ENCODE data around the gene ATP2B2.

Gene ATP2B2

DNA sequence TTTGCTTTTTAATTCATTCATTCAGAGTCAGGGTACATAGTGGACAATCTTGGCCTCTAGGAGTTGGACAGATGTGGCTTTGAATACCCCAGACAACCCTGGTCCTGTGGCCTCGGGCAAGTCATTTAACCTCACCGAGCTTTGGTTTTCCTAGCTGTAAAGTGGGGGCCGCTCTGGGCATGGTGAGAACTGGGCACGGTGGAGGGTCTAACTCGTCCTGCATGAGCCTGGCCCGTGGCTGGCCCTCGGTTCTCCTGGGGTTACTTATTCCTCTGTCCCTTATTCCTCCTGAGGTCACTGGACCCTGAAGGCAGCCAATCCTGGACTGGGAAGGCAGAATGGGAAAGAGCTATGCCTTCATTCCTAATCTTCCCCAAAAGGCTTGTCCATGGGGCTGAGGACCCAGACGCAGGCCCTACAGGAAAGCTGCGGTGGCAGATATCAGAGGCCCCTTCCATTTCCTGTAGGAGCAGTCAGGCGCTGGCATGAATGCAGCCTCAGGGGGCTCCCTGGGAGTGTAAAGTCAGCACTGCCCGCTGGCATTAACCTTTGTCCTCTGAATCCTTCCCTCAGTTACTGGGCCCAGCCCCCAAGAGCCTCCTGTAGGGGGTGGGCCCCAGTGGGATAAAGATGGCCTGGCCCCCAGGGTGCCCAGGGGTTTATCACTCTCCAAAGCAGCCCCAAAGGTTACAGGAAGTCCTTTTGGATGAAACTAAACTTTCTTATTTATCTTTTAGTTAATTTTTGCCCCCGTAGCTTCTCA, 166.6 kb downstream of the ATP2B2 start:
- DNase-seq: no peak

DNA sequence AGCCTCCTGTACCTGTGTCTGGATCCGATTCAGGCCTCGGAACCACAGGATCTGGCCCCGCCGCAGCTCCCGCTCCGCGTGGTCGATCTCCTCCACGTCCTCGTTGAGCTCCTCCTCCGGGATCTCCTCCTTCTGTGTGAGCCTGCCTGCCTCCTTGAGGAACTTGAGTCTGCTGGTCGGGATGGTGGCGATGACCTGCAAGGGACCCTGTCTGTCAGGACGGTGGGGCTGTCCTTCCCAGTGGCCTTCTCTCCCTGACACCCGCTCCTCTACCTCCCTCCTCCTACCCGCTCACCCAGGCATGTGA, 167.3 kb downstream of the ATP2B2 start:
- DNase-seq: no peak

DNA sequence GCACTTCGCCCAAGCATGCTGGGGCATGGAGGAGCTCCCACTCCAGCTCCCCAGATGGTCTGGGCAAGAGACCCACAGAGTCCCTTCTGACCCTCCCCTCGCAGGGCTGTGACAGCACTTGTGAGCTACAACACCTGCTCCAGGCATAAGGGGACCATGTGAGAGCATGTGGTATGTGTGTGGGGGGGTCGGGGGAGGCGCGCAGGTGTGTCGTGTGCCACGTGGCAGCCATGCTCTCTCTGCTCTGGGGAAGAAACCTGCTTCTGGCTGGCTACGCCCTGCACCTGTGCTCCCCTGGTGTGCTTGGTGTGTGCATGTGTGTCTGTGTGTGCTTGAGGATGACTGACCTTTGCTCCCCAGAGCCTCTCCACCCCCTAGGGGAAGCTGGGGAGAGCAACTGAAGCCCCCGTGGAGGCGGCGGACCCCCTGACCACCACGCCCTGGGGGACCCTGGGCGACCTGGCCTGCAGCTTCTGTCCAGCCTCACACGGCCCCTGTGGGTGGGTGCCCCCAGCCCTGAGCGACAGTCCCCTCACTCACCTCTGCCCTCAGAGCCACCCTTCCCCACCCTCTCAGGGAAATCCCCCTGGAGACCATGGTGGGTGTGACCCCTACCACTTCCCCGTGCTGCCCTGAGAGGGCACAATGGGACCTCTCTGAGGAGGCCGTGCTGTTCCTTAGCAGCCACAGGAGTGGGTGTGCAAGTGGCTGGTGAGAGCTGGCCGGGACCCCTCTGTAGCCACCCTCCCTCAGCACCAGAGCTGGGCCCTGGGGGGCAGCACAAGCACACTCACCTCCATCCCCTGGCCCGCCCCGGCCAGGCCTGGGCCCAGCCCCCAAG, 167.8 kb downstream of the ATP2B2 start:
- DNase-seq: no peak

DNA sequence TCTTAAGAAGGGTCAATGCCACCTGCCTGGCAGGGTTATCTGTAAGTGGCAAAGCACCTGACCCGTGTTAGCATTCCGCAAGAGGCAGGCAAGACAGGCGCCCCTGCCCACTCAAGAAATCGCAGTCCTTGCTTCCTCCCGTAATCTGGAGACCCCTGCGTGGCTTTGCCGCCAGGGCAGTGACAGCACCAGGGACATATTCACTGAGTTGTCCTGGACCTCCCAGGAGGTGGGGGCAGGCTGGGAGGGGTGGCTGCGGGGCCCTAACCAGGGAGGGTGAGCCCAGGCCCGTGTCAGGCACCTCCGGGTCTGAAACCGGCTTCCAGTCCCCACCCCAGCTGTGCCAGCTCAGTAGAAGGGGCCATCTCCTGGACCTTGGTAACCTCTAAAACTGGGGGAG, 168.6 kb downstream of the ATP2B2 start:
- DNase-seq: no peak

DNA sequence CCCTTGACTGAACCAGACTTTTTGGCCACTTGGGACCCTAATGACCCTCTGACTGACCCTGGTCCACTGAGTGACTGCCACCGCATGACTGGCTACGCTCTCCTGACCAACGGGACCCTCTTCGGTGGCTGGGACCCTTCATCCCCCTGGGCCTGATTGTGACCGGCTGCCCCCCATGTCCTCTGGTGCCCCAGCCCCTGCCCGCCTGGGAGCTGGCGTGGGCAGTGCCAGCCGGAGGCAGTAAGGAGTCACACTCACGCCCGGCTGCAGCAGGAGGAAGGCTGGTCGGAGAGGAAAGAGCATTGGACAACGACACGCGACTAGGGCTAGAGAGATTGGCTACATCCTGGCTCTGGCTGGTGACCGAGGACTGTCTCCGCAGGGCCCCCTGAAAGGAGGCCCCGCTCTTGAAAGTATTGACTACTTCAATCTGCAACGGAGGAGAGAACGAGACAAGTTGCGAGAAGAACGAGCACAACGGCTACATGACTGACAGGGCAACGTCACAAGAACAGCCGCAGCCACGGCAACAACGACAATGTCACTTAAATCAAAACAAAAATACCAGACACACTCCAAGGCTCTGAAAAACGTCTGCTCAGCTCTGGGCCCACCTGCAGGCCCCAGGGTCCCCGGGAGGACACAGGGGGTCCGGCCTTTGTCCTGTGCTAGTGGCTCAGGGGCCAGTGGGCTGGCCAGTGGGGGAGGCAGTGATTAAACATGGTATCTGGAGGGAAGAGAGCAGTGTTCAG, 169.3 kb downstream of the ATP2B2 start:
- no peak for DNase-seq

DNA sequence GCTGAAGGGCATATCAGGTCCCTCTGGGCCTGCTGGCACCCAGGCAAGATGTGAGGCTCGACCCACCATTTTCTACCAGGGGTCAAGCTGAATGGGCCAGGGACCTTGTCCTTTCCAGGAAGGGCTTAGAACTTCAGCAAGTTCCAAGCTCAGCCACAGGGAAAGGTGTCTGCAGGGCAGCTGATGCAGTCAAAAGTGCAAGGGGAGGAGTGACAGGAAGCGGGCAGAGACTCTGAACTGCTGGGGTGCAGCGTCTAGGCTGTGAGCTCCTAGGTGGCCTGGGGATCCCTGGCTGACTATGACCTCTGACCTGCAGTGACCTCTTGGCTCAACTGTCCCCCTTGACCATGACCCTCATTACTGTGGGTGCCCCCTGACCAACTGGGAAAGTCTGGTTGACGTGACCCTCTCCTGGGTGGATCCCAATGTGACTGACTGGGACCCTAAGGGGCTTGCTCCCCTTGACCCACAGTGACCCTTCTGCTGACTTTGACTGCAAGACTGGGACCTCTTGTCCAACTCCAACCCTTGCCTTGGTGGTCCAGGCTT, 170.1 kb downstream of the ATP2B2 start:
- no peak for DNase-seq

DNA sequence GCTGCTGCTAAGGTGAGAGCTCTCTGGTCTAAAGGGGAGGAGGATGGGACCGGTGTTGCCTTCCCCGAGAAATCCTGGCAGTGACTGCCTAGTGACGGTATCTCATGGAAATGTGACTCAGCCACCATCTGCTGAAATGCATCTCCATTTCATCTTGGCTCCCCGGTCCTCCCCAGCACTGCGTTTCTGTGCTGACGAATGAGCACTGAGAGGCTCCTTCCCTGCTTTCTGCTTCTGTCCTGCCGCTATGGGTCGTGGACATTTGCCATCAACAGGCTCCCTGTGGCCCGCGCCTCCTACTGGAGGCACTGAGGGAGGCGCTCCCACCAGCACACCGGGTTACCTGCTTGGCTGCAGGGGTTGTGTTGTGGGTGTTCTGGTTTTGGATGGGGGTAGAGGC, 170.9 kb downstream of the ATP2B2 start:
- DNase-seq: no peak

DNA sequence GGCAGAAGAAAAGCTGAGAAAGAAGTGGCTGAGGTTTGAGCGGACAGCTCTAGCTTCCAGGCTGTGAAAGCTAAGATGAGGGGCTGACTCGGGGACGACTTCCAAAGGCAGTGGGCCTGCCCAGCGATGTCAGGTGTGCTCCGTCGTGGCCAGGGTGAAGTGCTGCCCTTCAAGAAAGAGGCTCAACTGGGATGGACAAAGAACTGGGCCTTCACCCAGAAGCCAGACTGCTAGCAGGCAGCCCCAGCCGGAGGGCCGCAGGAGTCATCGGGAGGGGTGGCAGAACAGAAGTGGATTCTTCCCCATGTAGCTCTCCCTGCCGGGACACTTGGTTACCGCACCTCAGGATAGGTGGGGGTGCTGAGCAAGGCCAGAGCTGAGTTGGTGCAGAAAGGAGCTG, 171.3 kb downstream of the ATP2B2 start:
- no peak for DNase-seq

DNA sequence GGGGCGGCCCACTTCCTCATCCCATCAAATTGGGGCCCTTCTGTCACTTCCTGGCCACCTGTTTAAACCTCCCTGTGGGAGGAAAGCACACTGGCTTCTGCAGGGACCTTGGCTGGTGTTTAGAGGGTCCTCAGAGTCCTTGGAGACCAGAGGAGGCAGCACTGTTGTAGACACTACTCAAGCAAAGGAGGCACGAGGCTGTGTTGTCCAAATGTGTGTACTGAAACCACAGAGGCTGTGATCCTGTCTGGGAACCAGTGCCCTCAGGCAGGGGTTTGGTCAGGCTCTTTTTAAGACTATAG, 172.1 kb downstream of the ATP2B2 start:
- no peak for DNase-seq

DNA sequence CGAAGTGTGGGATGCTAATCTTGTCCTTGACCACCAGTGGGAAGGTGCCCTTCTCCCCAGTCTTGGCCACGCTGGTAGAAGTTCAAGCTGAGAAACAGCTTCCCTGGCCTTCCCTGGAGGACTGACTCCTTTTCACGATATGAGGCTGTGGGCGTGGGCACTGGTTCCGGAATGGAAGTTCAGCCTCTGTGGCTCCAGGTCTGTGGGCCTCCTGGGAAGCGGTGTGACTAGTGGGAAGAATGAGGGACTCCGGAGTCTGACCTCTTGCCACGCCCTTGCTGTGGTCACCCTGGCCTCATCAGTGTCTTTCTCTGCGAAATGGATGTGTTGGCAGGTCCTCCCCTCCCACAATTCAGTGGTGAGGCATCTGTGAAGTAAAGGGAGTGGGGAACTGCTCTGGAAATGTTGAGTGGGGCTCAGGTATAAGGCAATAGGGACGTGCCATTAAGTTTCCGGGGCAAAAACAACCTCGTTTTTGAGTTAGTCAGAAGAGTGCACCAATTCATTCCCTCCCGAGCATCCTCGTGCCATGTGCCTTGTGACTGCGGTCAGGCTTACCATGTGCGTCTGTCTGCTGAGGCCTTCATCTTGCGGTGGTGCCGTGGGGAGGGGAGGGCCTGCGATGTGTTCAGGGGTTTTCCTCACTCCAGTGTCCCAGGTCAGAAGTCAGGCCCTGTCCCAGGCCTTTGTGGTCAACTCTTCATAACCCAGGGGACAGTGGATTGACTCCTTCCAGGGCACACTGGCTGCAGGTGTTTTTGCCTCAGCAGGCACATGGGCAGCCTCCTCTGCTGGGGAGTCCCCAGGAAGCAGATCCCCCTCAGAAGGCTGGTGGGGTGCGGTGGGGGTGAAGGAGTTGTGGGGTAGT, 172.7 kb downstream of the ATP2B2 start:
- DNase-seq: no peak

DNA sequence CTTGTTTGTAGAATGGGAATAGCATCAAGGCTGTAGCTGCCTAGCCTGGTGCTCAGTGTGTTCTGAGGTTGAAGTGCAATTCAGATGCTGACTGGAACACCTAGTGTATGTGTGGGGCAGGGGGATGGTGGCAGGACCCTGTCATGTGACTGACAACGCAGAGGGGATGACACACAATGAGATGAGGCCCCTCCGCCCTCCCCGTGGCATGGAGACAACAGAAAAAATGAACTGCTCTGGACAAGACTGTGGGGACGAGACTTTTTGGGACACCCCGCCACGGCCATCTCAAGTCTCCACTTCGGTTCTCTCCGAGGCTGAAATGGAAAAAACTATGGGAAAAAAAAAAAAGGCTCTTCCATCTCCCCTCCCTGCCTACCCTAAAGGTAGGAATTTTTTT, 174.1 kb downstream of the ATP2B2 start:
- no peak for DNase-seq

DNA sequence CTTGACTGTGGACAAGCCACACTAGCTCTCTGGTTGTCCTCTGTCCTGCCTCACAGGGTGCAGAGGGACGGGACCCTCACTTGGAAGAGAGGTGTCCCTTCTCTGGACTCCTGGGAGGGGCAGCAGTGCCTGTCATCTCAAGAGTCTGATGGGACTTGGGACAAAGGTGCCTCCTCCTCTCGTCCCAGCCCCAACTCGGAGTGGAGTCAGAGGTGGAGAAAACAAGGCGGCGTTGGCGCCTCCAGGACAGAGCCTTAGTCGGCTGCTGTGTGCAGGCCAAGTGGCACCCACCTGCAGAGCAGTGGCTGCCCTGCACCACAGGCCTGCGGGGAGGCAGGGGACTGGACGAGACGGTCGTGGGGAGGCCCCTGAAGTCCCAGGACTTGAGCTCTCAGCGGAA, 175.1 kb downstream of the ATP2B2 start:
- DNase-seq: no peak

DNA sequence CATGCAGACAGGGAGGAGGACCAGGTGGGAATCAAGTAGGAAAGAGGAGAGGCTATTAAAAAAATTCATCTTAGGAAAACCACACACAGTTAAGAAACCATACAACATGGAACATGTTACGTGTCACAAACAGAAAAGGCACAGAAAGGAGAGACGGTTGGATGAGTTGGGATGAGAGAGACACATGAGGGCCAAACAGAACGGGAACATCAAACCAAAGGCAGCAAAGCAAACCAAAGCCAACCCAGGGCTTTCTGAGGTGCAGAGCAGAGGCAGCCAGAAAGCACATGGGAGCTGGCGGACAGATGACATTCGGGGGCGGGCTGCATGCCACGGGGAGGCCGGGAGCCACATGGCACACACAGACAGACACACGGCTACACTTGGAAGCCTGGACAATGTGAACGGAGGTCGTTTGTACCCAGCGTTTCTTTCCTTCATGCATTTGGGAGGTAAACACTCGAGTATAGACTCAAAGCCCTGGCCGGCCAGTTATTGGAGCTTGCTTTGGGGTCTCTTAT, 175.8 kb downstream of the ATP2B2 start:
- no peak for DNase-seq

DNA sequence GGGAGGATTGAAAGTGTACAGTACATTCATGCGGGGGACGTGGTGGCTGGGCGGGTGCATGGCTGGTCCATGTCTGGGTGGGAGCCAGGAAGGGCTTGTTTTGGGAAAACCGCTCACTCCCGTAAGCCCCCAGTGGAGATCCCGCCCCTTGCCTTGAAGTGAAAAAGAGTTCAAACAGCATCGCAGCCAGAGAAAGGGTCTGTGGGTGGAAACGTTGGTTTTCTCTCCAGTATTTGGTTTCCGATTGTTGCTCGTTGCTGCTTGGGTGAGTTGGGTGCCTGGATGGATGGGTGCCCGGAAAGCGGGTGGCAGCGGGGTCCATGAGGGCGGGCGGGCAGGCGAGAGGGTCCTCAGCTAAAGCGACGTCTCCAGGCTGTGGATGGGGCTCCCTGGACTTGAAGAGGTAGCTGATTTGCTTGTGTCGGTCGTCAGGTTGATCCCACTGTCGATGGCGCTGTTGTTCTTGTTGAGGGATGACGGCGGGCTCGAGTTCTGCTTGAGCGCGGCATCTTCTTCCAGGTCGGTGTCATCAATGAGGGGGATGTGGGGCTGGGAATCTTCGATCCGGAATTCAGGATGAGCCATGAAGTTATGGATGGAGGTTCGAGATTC, 176.8 kb downstream of the ATP2B2 start:
- no peak for DNase-seq

DNA sequence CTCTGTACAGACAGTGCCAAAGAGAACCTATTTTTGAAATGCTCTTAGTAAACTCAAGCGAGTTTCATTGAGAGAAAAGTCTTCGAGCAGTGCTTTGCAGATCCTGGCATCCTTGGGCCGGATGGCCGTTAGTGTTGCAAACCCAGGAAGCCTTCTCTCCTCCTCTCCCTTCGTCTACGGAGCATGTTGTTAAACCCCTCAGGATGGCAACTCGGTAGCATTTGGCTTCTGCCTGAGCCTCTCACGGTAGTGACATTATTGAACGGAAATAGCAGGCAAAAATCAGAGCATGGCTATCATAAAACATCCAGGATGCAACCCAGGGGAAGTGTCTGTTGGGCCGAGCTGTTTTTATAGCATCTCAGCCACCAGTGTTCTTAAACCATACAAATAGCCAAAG, 177.8 kb downstream of the ATP2B2 start:
- DNase-seq: no peak

DNA sequence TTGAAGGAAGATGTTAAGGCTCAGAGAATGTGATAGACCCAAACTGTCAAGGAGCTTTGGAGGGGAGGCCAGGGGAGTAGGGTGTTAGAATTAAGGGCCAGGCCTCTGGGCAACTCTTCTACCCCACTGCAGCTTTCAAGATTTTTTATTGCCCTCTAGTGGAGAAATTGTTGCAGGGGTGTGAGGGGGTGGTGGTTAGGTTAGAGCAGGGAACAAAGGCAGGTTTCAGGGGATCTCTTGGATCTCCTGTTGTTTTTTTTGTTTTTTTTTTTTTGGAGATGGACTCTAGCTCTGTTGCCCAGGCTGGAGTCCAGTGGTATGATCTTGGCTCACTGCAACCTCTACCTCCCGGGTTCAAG, 183.1 kb downstream of the ATP2B2 start:
- no peak for DNase-seq

DNA sequence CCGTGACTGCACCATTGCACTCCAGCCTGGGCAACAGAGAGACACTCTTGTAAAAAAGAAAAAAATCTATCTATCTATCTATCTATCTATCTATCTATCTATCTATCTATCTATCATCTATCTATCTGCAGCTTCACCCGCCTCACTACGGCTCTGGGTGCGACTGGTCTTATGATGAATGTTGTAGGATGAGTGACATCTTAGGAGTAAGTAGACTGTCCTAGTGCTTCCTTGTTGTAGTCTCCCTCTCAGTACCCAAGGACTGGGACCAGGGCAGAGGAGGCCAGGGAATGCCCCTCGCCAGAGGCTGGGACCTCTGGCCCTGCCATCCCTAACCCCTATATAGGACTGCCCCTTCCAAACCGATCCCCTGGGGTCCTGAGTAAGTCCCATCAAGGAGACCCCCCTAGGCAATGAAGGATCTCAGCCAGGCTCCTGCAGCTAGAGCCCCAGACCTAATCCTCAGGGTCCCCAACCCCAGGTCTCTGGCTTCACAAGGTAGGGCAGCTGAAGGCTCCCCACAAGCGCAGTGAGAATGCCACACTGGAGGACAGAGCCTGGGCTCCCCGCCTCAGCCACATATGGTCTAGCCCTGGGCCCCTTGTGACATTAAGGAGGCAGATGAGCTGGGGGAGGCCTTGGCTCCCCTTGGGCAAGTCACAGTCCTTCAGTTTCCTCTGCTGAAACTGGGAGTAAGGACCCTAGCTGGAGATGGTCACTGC, 183.6 kb downstream of the ATP2B2 start:
- DNase-seq: no peak

DNA sequence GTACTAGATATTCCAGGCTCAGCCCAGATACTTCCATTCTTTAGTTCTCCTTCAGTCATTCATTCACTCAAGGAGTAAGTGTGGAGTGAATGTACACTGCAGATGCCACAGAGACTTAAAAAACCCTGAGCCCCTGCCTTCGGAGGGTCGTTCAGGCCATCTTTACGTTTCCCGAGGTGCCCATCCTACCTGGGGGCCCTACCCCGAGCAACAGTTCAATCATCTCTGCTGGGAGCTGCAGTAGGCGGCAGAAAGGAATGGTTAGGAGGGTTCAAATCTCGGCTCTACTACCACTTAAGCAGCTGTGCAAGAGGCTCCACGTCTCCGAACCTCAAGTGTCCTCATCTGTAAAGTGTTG, 185.1 kb downstream of the ATP2B2 start:
- no peak for DNase-seq

DNA sequence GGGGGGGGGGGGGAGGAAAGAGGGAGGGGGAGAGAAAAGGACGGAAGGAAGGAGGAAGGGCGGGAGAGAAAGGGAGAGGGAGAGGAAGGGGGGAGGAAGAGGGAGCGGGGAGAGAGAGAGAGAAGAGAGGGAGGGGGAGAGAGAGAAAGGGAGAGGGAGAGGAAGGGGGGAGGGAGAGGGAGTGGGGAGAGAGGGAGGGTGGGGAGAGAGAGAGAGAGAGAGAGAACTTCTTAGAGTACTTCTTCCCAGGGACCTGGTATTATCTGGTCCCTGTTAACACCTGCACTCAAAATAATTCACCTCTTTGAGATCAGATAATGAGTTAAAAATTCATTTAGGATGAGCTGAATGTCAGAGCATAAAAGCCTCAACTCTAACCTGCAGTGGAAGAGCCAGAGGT, 185.6 kb downstream of the ATP2B2 start:
- DNase-seq: no peak

DNA sequence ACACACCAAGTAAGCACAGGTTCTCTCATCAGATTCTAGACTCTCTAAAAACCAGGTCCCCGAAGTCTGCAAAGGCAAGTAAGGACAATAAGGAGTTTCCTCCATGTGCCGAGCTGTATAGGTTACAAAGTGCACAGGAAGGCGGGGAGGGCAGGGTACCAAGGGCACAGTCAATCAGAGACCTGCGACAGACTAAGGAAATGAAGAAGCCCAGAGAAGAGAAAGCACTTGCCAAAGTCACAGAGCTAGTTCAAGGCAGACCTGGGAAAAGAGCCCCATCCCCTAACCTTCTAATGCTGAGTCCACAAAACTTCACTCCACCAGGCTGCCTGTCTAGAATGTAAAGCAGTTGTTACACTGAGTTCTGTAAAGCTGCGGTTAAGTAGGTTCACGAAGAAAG, 186.1 kb downstream of the ATP2B2 start:
- DNase-seq: no peak

DNA sequence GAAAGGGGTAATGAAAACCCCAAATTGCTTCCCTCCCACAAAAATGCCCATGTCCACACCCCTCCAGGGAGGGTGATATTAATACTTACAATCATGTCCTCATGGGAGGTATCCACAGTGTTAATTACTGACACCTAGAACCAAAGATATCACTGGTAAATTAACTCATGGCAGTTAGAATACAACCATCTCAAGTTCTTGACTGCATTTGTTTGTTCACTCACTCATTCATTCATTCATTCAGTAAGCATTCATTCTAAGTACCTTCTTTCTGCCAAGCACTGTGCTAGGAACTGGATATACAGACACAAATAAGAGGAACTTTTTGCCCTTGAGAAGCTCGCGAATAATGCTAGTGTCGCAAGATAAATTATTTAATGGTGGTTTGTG, 187.4 kb downstream of the ATP2B2 start:
- no peak for DNase-seq

All from right hindlimb (tissue), 1 donor.